GM18505 (cell line): Measurements from ENCODE around the gene TRIM50.

ENCODE experiments used
- ATAC-seq: cut with Tn5 transposase; IDR thresholded peaks from one replicate; pipeline ENCODE4 v1.9.1; 2021; ENCODE audit not compliant: unreplicated experiment
- POLR2A ChIP-seq: IDR thresholded peaks from 4 replicates; pipeline ENCODE4 v1.6.1; 2011; ENCODE audit warnings: borderline replicate concordance; ENCODE audit not compliant: insufficient read depth, insufficient read length; ENCODE audit errors: extremely low read depth

The TRIM50 gene

GRCh38 chr7:73358590-73359275 lies 30.9 kb upstream of the TRIM50 start:
- no peak for ATAC-seq
- no peak for TF ChIP-seq POLR2A

GRCh38 chr7:73356159-73356558 lies 28.3 kb upstream of the TRIM50 start:
- ATAC-seq, result no peak

GRCh38 chr7:73354821-73355220 lies 26.9 kb upstream of the TRIM50 start:
- no peak for ATAC-seq
- TF ChIP-seq POLR2A, result no peak

More at GRCh38 chr7:73356159-73356558, 28.3 kb upstream of the TRIM50 start:
- no peak for TF ChIP-seq POLR2A

GRCh38 chr7:73354196-73354595 lies 26.3 kb upstream of the TRIM50 start:
- ATAC-seq, result no peak
- no peak for TF ChIP-seq POLR2A

- TF ChIP-seq POLR2A, result no peak
- ATAC-seq, result no peak
Measured at GRCh38 chr7:73353243-73353642, 25.4 kb upstream of the TRIM50 start.

- TF ChIP-seq POLR2A, result no peak
- ATAC-seq, result no peak
Measured at GRCh38 chr7:73352784-73353183, 24.9 kb upstream of the TRIM50 start.

GRCh38 chr7:73351447-73352167 lies 23.7 kb upstream of the TRIM50 start:
- no peak for ATAC-seq
- no peak for TF ChIP-seq POLR2A

- no peak for TF ChIP-seq POLR2A
- no peak for ATAC-seq
Measured at GRCh38 chr7:73350306-73351068, 22.6 kb upstream of the TRIM50 start.

- no peak for ATAC-seq
- TF ChIP-seq POLR2A, result no peak
Measured at GRCh38 chr7:73349763-73350162, 21.9 kb upstream of the TRIM50 start.

- no peak for ATAC-seq
Measured at GRCh38 chr7:73345951-73346350, 18.1 kb upstream of the TRIM50 start.

GRCh38 chr7:73345538-73345937 lies 17.7 kb upstream of the TRIM50 start:
- no peak for TF ChIP-seq POLR2A
- ATAC-seq, result no peak

More at GRCh38 chr7:73345951-73346350, 18.1 kb upstream of the TRIM50 start:
- no peak for TF ChIP-seq POLR2A

- TF ChIP-seq POLR2A, result no peak
- ATAC-seq, result no peak
Measured at GRCh38 chr7:73343671-73344380, 15.9 kb upstream of the TRIM50 start.

- no peak for TF ChIP-seq POLR2A
- ATAC-seq, result no peak
Measured at GRCh38 chr7:73342645-73343044, 14.8 kb upstream of the TRIM50 start.

GRCh38 chr7:73341877-73342276 lies 14.0 kb upstream of the TRIM50 start:
- ATAC-seq, result no peak
- no peak for TF ChIP-seq POLR2A

GRCh38 chr7:73340514-73340913 lies 12.6 kb upstream of the TRIM50 start:
- ATAC-seq, result no peak
- no peak for TF ChIP-seq POLR2A
